ENCODE results near the gene BAZ2B. TPM values are rescaled to one million over a fixed set of nuclear protein-coding genes. Genes with fewer than 3 reads are reported as not detected.

Gene BAZ2B
- total and polyA plus RNA-seq, 2 of the 13 experiments (the other 11 are each of a cell fraction or from before 2014, with no cell fraction given), result 14.0 to 15.1 TPM

GRCh38 chr2:159571540-159572260 lies 44.6 kb downstream of the BAZ2B start:
- ATAC-seq (no peak), DNase-seq (ENCODE audit: low spot score) (no peak), FAIRE-seq (no peak)
- intact Hi-C loops (cut with micrococcal nuclease; ENCODE audit: unreplicated experiment), result no loop called here
- Histone ChIP-seq H3K79me2 (ENCODE audit: insufficient read depth, low read length) (no peaks in the 10 kb centered on the region), H3K27me3 (ENCODE audit: control insufficient read depth in 1 of 2, insufficient read depth in 2 of 2, low read length in 2 of 2) (no peaks in the 10 kb centered on the region), H3K9me3 (ENCODE audit: low read length) (peaks cover 14% of the 10 kb centered on the region), H3K27ac (ENCODE audit: extremely low read length, insufficient read depth, low read length) (no peak overlapping the region), H3K9ac (ENCODE audit: insufficient read depth, low read depth, low read length) (no peak overlapping the region), H3K4me2 (ENCODE audit: low read depth, low read length) (no peak overlapping the region), H3K36me3 (replicated peaks in 1 of 2; ENCODE audit: control insufficient read depth in 1 of 2, insufficient read depth in 2 of 2, low read length in 2 of 2) (no peaks in the 10 kb centered on the region), H4K20me1 (ENCODE audit: insufficient read depth, low read length) (no peaks in the 10 kb centered on the region), H2AFZ (ENCODE audit: low read length) (no peak overlapping the region), H3K4me3 (replicated peaks in 1 of 3; ENCODE audit: insufficient read depth in 1 of 3, low read depth in 2 of 3, low read length in 3 of 3) (no peak overlapping the region), H3K4me1 (ENCODE audit: insufficient read depth, low read length) (no peaks in the 10 kb centered on the region)
- CTCF ChIA-PET (ENCODE audit: low intra/inter-chr PET ratio, low total read pairs), result no interaction called here
- WGBS (ENCODE audit: low lambda C conversion rate), result 71% methylated on average over 3 of the region's 3 CpGs
- POLR2A ChIA-PET, result no interaction called here
- in situ Hi-C loops (cut with HindIII; ENCODE audit: extremely low pct_ligation_motif_present, low pct_unique_long_range_greater_than_20kb), result no loop called here
- TF ChIP-seq SMAD1 (CRISPR knock-in tag; IDR thresholded peaks at IDR 0.05; ENCODE audit: borderline replicate concordance, low read depth), result no peak
- TF ChIP-seq ZNF383 (CRISPR knock-in tag; IDR thresholded peaks at IDR 0.05; ENCODE audit: borderline replicate concordance), result no peak
- no peak for TF ChIP-seq YEATS2 (CRISPR knock-in tag; IDR thresholded peaks at IDR 0.05; ENCODE audit: borderline replicate concordance)
- TF ChIP-seq KDM3A (CRISPR knock-in tag; IDR thresholded peaks at IDR 0.05; ENCODE audit: low read depth), result no peak
- no peak for TF ChIP-seq ZSCAN9 (CRISPR knock-in tag; IDR thresholded peaks at IDR 0.05; ENCODE audit: borderline replicate concordance)
- no peak for TF ChIP-seq HOXA3 (CRISPR knock-in tag; IDR thresholded peaks at IDR 0.05)
- TF ChIP-seq ZFP36L1 (CRISPR knock-in tag; IDR thresholded peaks at IDR 0.05), result no peak
- TF ChIP-seq TBL1XR1 (IDR thresholded peaks at IDR 0.05; ENCODE audit: borderline replicate concordance, low read length, partially characterized antibody), result no peak
- no peak for TF ChIP-seq ZNF710 (CRISPR knock-in tag; IDR thresholded peaks at IDR 0.05; ENCODE audit: borderline replicate concordance)
- 0 out of 2 replicates have a peak, but pooled peaks have one; percentile 66 for TF ChIP-seq ZNF12 (CRISPR knock-in tag; IDR thresholded peaks at IDR 0.05)
- TF ChIP-seq TFDP2 (CRISPR knock-in tag; IDR thresholded peaks at IDR 0.05), result no peak
- peak; percentile 98 for TF ChIP-seq ZNF564 (CRISPR knock-in tag; IDR thresholded peaks at IDR 0.05)
- no peak for TF ChIP-seq DMTF1 (CRISPR knock-in tag; IDR thresholded peaks at IDR 0.05)
- no peak for TF ChIP-seq HMG20A (CRISPR knock-in tag; IDR thresholded peaks at IDR 0.05; ENCODE audit: borderline replicate concordance)
- no TSS peak for BruUV-seq (replicated peaks)
